Measurements from ENCODE around the gene C3orf38. TPM values are rescaled to one million over a fixed set of nuclear protein-coding genes. Genes with fewer than 3 reads are reported as not detected.

Gene C3orf38
- polyA plus RNA-seq, 3 donors: 9.1 to 25.4 (median 24.9) TPM

DNA sequence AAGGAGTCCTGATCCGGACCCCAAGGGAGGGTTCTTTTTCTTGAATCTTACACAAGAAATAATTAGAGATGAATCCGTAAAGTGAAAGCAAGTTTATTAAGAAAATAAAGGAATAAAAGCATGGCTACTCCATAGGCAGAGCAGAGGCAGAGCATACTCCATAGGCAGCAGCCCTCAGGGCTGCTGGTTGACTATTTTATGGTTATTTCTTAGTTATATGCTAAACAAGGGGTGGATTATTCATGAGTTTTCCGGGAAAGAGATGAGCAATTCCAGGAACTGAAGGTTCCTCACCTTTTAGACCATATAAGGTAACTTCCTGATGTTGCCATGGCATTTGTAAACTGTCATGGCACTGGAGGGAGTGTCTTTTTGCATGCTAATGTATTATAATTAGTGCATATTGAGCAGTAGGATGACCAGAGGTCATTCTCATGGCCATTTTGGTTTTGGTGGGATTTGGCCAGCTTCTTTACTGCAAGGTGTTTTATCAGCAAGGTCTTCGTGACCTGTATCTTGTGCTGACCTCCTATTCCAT, 42.2 kb downstream of the C3orf38 start:
- no peaks in the 10 kb centered on the region for H3K4me1 Mint-ChIP-seq
- Histone ChIP-seq H3K27ac (ENCODE audit: low read depth in 1 of 2, low read length in 2 of 2) (no peak overlapping the region), H3K36me3 (replicated peaks in 1 of 2; ENCODE audit: control insufficient read depth in 1 of 2, insufficient read depth in 2 of 2, low read length in 2 of 2) (no peaks in the 10 kb centered on the region), H3K4me1 (ENCODE audit: control insufficient read depth in 1 of 2, insufficient read depth in 2 of 2, low read length in 2 of 2) (no peaks in the 10 kb centered on the region), H3K4me2 (replicated peaks; ENCODE audit: extremely low read depth, low read length, poor library complexity, severe bottlenecking) (no peak overlapping the region), H3K27me3 (ENCODE audit: control insufficient read depth in 2 of 2, insufficient read depth in 2 of 2, low read length in 2 of 2) (no peaks in the 10 kb centered on the region), H3K79me2 (ENCODE audit: insufficient read depth, low read length) (no peaks in the 10 kb centered on the region), H4K20me1 (ENCODE audit: insufficient read depth, low read length) (no peaks in the 10 kb centered on the region), H3K4me3 (replicated peaks in 1 of 3; ENCODE audit: low read depth in 2 of 3, low read length in 3 of 3) (no peak overlapping the region), H3K9me3 (replicated peaks in 1 of 2; ENCODE audit: control insufficient read depth in 1 of 2, insufficient read depth in 1 of 2, low read length in 2 of 2) (no peaks in the 10 kb centered on the region), H3K9ac (ENCODE audit: insufficient read depth, low read length, poor library complexity, severe bottlenecking) (no peak overlapping the region), H2AFZ (ENCODE audit: insufficient read depth, low read depth, low read length, poor library complexity, severe bottlenecking) (no peak overlapping the region)
- no peak for DNase-seq
- H3K36me3 Mint-ChIP-seq: no peaks in the 10 kb centered on the region
- H3K9me3 Mint-ChIP-seq: peaks cover 0 to 17% (median 3%) of the 10 kb centered on the region in 7 donors
- WGBS (ENCODE audit: insufficient coverage): 0% methylated on average over 1 of the region's 4 CpGs
- TF ChIP-seq, protein P1, sequence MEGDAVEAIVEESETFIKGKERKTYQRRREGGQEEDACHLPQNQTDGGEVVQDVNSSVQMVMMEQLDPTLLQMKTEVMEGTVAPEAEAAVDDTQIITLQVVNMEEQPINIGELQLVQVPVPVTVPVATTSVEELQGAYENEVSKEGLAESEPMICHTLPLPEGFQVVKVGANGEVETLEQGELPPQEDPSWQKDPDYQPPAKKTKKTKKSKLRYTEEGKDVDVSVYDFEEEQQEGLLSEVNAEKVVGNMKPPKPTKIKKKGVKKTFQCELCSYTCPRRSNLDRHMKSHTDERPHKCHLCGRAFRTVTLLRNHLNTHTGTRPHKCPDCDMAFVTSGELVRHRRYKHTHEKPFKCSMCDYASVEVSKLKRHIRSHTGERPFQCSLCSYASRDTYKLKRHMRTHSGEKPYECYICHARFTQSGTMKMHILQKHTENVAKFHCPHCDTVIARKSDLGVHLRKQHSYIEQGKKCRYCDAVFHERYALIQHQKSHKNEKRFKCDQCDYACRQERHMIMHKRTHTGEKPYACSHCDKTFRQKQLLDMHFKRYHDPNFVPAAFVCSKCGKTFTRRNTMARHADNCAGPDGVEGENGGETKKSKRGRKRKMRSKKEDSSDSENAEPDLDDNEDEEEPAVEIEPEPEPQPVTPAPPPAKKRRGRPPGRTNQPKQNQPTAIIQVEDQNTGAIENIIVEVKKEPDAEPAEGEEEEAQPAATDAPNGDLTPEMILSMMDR (IDR thresholded peaks at IDR 0.05): no peak
- no peak overlapping the region for H3K27ac Mint-ChIP-seq
- H3K4me3 Mint-ChIP-seq: no peak overlapping the region
- intact Hi-C loops (cut with micrococcal nuclease): no loop called here
- H3K27me3 Mint-ChIP-seq (ENCODE audit: low read depth in 3 of 3): peaks cover 0 to 2% (median 0%) of the 10 kb centered on the region in 3 donors

DNA sequence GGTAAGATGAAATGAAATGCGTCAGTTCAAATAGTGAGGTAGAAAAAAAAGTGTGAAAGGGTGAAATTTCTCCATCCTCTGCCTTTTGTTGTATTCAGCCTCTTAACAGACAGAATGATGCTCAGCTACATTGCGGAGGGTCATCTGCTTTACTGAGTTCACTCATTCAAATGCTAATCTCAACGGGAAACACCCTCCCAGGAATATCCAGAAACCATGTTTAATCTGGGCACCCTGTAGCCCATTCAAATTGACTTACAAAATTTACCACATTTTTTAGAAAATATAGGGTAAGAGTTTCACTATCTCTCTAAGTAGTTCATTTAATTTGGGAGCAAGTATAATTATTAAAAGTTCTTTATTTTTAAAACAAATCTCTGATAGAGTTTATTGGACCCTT, 42.9 kb downstream of the C3orf38 start:
- Mint-ChIP-seq H3K4me1 (no peaks in the 10 kb centered on the region), H3K27me3 (ENCODE audit: low read depth in 3 of 3) (no peaks in the 10 kb centered on the region), H3K27ac (no peak overlapping the region), H3K36me3 (no peaks in the 10 kb centered on the region), H3K4me3 (no peak overlapping the region), H3K9me3 (peaks cover 0 to 17% (median 3%) of the 10 kb centered on the region in 7 donors)
- Histone ChIP-seq H3K27me3 (ENCODE audit: control insufficient read depth in 2 of 2, insufficient read depth in 2 of 2, low read length in 2 of 2) (no peaks in the 10 kb centered on the region), H3K4me1 (ENCODE audit: control insufficient read depth in 1 of 2, insufficient read depth in 2 of 2, low read length in 2 of 2) (no peaks in the 10 kb centered on the region), H3K27ac (ENCODE audit: low read depth in 1 of 2, low read length in 2 of 2) (no peak overlapping the region), H3K4me2 (replicated peaks; ENCODE audit: extremely low read depth, low read length, poor library complexity, severe bottlenecking) (no peak overlapping the region), H3K9ac (ENCODE audit: insufficient read depth, low read length, poor library complexity, severe bottlenecking) (no peak overlapping the region), H3K36me3 (replicated peaks in 1 of 2; ENCODE audit: control insufficient read depth in 1 of 2, insufficient read depth in 2 of 2, low read length in 2 of 2) (no peaks in the 10 kb centered on the region), H4K20me1 (ENCODE audit: insufficient read depth, low read length) (no peaks in the 10 kb centered on the region), H3K9me3 (replicated peaks in 1 of 2; ENCODE audit: control insufficient read depth in 1 of 2, insufficient read depth in 1 of 2, low read length in 2 of 2) (no peaks in the 10 kb centered on the region), H3K79me2 (ENCODE audit: insufficient read depth, low read length) (no peaks in the 10 kb centered on the region), H3K4me3 (replicated peaks in 1 of 3; ENCODE audit: low read depth in 2 of 3, low read length in 3 of 3) (no peak overlapping the region), H2AFZ (ENCODE audit: insufficient read depth, low read depth, low read length, poor library complexity, severe bottlenecking) (no peak overlapping the region)
- DNase-seq: no peak
- WGBS (ENCODE audit: insufficient coverage): no CpG with 5 or more reads among the region's 3 CpGs
- TF ChIP-seq, protein P1 (IDR thresholded peaks at IDR 0.05): no peak
- intact Hi-C loops (cut with micrococcal nuclease): no loop called here

All from CD14-positive monocyte (primary cell).